SK-N-SH treated with all-trans-retinoic acid at 6 μM for 48 hours (cell line): ENCODE results near the gene WNT9B.

Source experiments
- ARNTL ChIP-seq: fragments of 450-650 bp; formaldehyde crosslinking; IDR thresholded peaks from 2 replicates; pipeline ENCODE4 v1.5.0; 2020; ENCODE audit warnings: low read depth, mild to moderate bottlenecking, moderate library complexity, borderline replicate concordance
- CREB5 ChIP-seq: fragments of 250-450 bp; sonication (Bioruptor Pico); IDR thresholded peaks from 2 replicates; pipeline ENCODE4 v1.5.1; 2020; ENCODE audit warnings: low read depth, mild to moderate bottlenecking, moderate library complexity
- GLIS3 ChIP-seq: fragments of 250-450 bp; sonication (Bioruptor Pico); IDR thresholded peaks from 2 replicates; pipeline ENCODE4 v1.5.0; 2020; ENCODE audit warnings: mild to moderate bottlenecking, moderate library complexity
- RARB ChIP-seq: fragments of 250-450 bp; sonication (Bioruptor Pico); IDR thresholded peaks from 2 replicates; pipeline ENCODE4 v1.8.0; 2021; ENCODE audit warnings: mild to moderate bottlenecking, moderate library complexity
- ZC3H10 ChIP-seq: fragments of 250-450 bp; sonication (Bioruptor Pico); IDR thresholded peaks from 2 replicates; pipeline ENCODE4 v1.5.1; 2021; ENCODE audit warnings: mild to moderate bottlenecking, moderate library complexity
- ZFP30 ChIP-seq: fragments of 450-650 bp; formaldehyde crosslinking; IDR thresholded peaks from 2 replicates; pipeline ENCODE4 v1.5.0; 2022; ENCODE audit warnings: mild to moderate bottlenecking, moderate library complexity

- TF ChIP-seq RARB (CRISPR knock-in tag) (no peak), CREB5 (CRISPR knock-in tag) (no peak), ZFP30 (CRISPR knock-in tag) (no peak), ARNTL (CRISPR knock-in tag) (no peak), ZC3H10 (CRISPR knock-in tag) (no peak), GLIS3 (no peak)
Measured at GRCh38 chr17:46805771-46806170, 45.6 kb upstream of the WNT9B start.
